H9 (cell line): ENCODE results near the gene AP2A2. TPM values are rescaled to one million over a fixed set of nuclear protein-coding genes. Genes with fewer than 3 reads are reported as not detected.

Experiments used
- DNase-seq: peaks from one replicate; pipeline ENCODE4 v3.0.0-alpha.2; 2017
- H2AFZ ChIP-seq: one replicate; pipeline ENCODE4 v1.6.1; 2013; ENCODE audit warnings: mild to moderate bottlenecking, low read length, control low read depth, moderate library complexity
- H2AK5ac ChIP-seq: 2 replicates; pipeline ENCODE4 v1.6.1; 2013; ENCODE audit warnings: low read length, control low read depth, mixed read lengths; ENCODE audit not compliant: insufficient read length
- H2BK120ac ChIP-seq: one replicate; pipeline ENCODE4 v1.6.1; 2013; ENCODE audit warnings: low read depth, mild to moderate bottlenecking, low read length, control low read depth, inconsistent platforms; ENCODE audit not compliant: poor library complexity, severe bottlenecking
- H2BK12ac ChIP-seq: 2 replicates; pipeline ENCODE4 v1.6.1; 2013; ENCODE audit warnings: low read length, control low read depth, mixed read lengths, low read depth; ENCODE audit not compliant: insufficient read length
- H2BK15ac ChIP-seq: 2 replicates; pipeline ENCODE4 v1.6.1; 2013; ENCODE audit warnings: low read depth, low read length, control low read depth
- H2BK20ac ChIP-seq: one replicate; pipeline ENCODE4 v1.6.1; 2013; ENCODE audit warnings: low read depth, mild to moderate bottlenecking, low read length, control low read depth, inconsistent platforms; ENCODE audit not compliant: poor library complexity, severe bottlenecking
- H2BK5ac ChIP-seq: 2 replicates; pipeline ENCODE4 v1.6.1; 2013; ENCODE audit warnings: low read length, control low read depth, mixed read lengths; ENCODE audit not compliant: insufficient read length
- H3K14ac ChIP-seq: 2 replicates; pipeline ENCODE4 v1.6.1; 2013; ENCODE audit warnings: low read length, control low read depth; ENCODE audit not compliant: insufficient read depth
- H3K18ac ChIP-seq: 2 replicates; pipeline ENCODE4 v1.6.1; 2013; ENCODE audit warnings: low read depth, mild to moderate bottlenecking, mixed read lengths, low read length, control low read depth; ENCODE audit not compliant: insufficient read length
- H3K23ac ChIP-seq: 2 replicates; pipeline ENCODE4 v1.6.1; 2013; ENCODE audit warnings: low read length, control low read depth, mixed read lengths, low read depth; ENCODE audit not compliant: insufficient read length
- H3K23me2 ChIP-seq: 2 replicates; pipeline ENCODE4 v1.6.1; 2013; ENCODE audit warnings: low read depth, mild to moderate bottlenecking, mixed read lengths, low read length, control low read depth; ENCODE audit not compliant: insufficient read length, poor library complexity, severe bottlenecking
- H3K27ac ChIP-seq: 2 replicates; pipeline ENCODE4 v1.5.1; 2013; ENCODE audit warnings: low read length, control low read depth, mixed read lengths, low read depth; ENCODE audit not compliant: insufficient read length
- H3K27me3 ChIP-seq: 2 replicates; pipeline ENCODE4 v1.6.1; 2013; ENCODE audit warnings: low read length, control low read depth, inconsistent platforms; ENCODE audit not compliant: insufficient read depth
- H3K4ac ChIP-seq: 2 replicates; pipeline ENCODE4 v1.6.1; 2013; ENCODE audit warnings: low read depth, mild to moderate bottlenecking, control low read depth, inconsistent platforms, low read length, moderate library complexity
- H3K4me1 ChIP-seq: 2 replicates; pipeline ENCODE4 v1.6.1; 2013; ENCODE audit warnings: low read length, control low read depth, inconsistent platforms; ENCODE audit not compliant: insufficient read depth
- H3K4me2 ChIP-seq: 2 replicates; pipeline ENCODE4 v1.6.1; 2013; ENCODE audit warnings: low read length, control low read depth, mixed read lengths; ENCODE audit not compliant: insufficient read length, insufficient read depth
- H3K56ac ChIP-seq: 2 replicates; pipeline ENCODE4 v1.6.1; 2013; ENCODE audit warnings: low read depth, mild to moderate bottlenecking, mixed read lengths, low read length, control low read depth; ENCODE audit not compliant: insufficient read length
- H3K79me1 ChIP-seq: 2 replicates; pipeline ENCODE4 v1.6.1; 2013; ENCODE audit warnings: low read depth, mild to moderate bottlenecking, moderate library complexity, low read length, control low read depth, inconsistent platforms; ENCODE audit not compliant: insufficient read depth, poor library complexity, severe bottlenecking
- H3K79me2 ChIP-seq: 2 replicates; pipeline ENCODE4 v1.6.1; 2013; ENCODE audit warnings: low read length, control low read depth, inconsistent platforms; ENCODE audit not compliant: insufficient read depth
- H3K9ac ChIP-seq: 2 replicates; pipeline ENCODE4 v1.6.1; 2013; ENCODE audit warnings: low read length, control low read depth, mixed read lengths; ENCODE audit not compliant: insufficient read length; ENCODE audit errors: extremely low read depth
- H3K9me3 ChIP-seq: one replicate; pipeline ENCODE4 v1.6.1; 2013; ENCODE audit warnings: low read depth, low read length, inconsistent platforms; ENCODE audit not compliant: control insufficient read depth
- H3T11ph ChIP-seq: one replicate; pipeline ENCODE4 v1.6.1; 2013; ENCODE audit warnings: mild to moderate bottlenecking, low read length, control low read depth, inconsistent platforms
- H4K20me1 ChIP-seq: one replicate; pipeline ENCODE4 v1.6.1; 2013; ENCODE audit not compliant: control insufficient read depth, insufficient read length, insufficient read depth
- H4K5ac ChIP-seq: 2 replicates; pipeline ENCODE4 v1.6.1; 2013; ENCODE audit warnings: low read depth, mild to moderate bottlenecking, mixed read lengths, low read length, control low read depth; ENCODE audit not compliant: insufficient read length
- H4K8ac ChIP-seq: replicated peaks from 2 replicates; pipeline ENCODE4 v1.6.1; 2013; ENCODE audit warnings: low read length, control low read depth, mixed read lengths, low read depth; ENCODE audit not compliant: insufficient read length
- H4K91ac ChIP-seq: 2 replicates; pipeline ENCODE4 v1.6.1; 2013; ENCODE audit warnings: low read depth, mild to moderate bottlenecking, moderate library complexity, mixed read lengths, low read length, control low read depth; ENCODE audit not compliant: insufficient read length
- H3K27ac Mint-ChIP-seq, 3 experiments: 2 replicates in 2 of 3; 3 replicates in 1 of 3; pipeline ENCODE4 v1.8.0; 2020 to 2021; ENCODE audit warnings: mixed read lengths in 3 of 3, mild to moderate bottlenecking in 1 of 3, moderate library complexity in 1 of 3
- H3K27me3 Mint-ChIP-seq: 2 replicates; pipeline ENCODE4 v1.8.0; 2021; ENCODE audit warnings: low read depth, mild to moderate bottlenecking, moderate library complexity, mixed read lengths
- H3K36me3 Mint-ChIP-seq, 3 experiments: 2 replicates in 2 of 3; 3 replicates in 1 of 3; pipeline ENCODE4 v1.8.0; 2020 to 2021; ENCODE audit warnings: low read depth in 3 of 3, mixed read lengths in 3 of 3; ENCODE audit not compliant: insufficient read depth in 1 of 3
- H3K4me1 Mint-ChIP-seq, 2 experiments: 2 replicates each; pipeline ENCODE4 v1.8.0; 2020; ENCODE audit warnings: mixed read lengths in 2 of 2
- H3K4me3 Mint-ChIP-seq, 2 experiments: 2 replicates in 1 of 2; 3 replicates in 1 of 2; pipeline ENCODE4 v1.8.0; 2020 to 2021; ENCODE audit warnings: mild to moderate bottlenecking in 2 of 2, mixed read lengths in 2 of 2, moderate library complexity in 1 of 2
- H3K9me3 Mint-ChIP-seq, 2 experiments: 2 replicates in 1 of 2; 3 replicates in 1 of 2; pipeline ENCODE4 v1.8.0; 2020; ENCODE audit warnings: mild to moderate bottlenecking in 2 of 2, mixed read lengths in 2 of 2, moderate library complexity in 1 of 2
- CTCF ChIP-seq: fragments of 200-600 bp; sonication (generic); conservative IDR thresholded peaks from 3 replicates; pipeline ENCODE4 v1.8.0; 2021; ENCODE audit warnings: antibody characterized with exemption, mild to moderate bottlenecking
- WGBS: extraction: QIAGEN DNeasy Blood & Tissue Kit; methylation state at CpG from one replicate; pipeline ENCODE4 v1.1.7; 2013; ENCODE audit warnings: missing lambda C conversion rate, low lambda C conversion rate, mixed read lengths; ENCODE audit not compliant: insufficient read length; ENCODE audit errors: extremely low coverage; 5-methylcytosine and 5-hydroxymethylcytosine counted together
- total RNA-seq: library from RNA; stranded (reverse); gene quantifications from 2 replicates; pipeline ENCODE4 v1.2.1, GENCODE V29; 2021

AP2A2 gene
- total RNA-seq, 1 experiment from 2014 or later = 53.7 TPM

GRCh38 chr11:958101-958500 is 32.4 kb downstream of the AP2A2 start:
- Histone ChIP-seq H3K18ac (no peak overlapping the region), H2AFZ (no peak overlapping the region), H3K9me3 (no peaks in the 10 kb centered on the region), H3K27ac (no peak overlapping the region), H3K4ac (no peak overlapping the region), H2AK5ac (no peak overlapping the region), H4K91ac (no peak overlapping the region), H2BK5ac (no peak overlapping the region), H3K4me2 (no peak overlapping the region), H3K56ac (no peak overlapping the region), H2BK12ac (no peak overlapping the region), H3K79me2 (peaks cover 8% of the 10 kb centered on the region; the same call in 1 of the 2 replicates), H3K23me2 (no peaks in the 10 kb centered on the region), H3K79me1 (peaks cover 3% of the 10 kb centered on the region), H3K14ac (no peak overlapping the region), H2BK15ac (no peak overlapping the region), H3K27me3 (no peaks in the 10 kb centered on the region), H3K4me1 (peaks cover 4% of the 10 kb centered on the region; the same call in 1 of the 2 replicates), H3K23ac (no peak overlapping the region), H3T11ph (no peak overlapping the region), H4K8ac (no peak overlapping the region), H2BK120ac (no peak overlapping the region), H2BK20ac (no peak overlapping the region), H3K9ac (no peak overlapping the region), H4K5ac (no peak overlapping the region), H4K20me1 (no peaks in the 10 kb centered on the region)
- WGBS = no CpG with 5 or more reads among the region's 7 CpGs
- Mint-ChIP-seq H3K4me3 (no peak overlapping the region), H3K36me3 (peaks cover 12 to 28% (median 25%) of the 10 kb centered on the region in 3 experiments; a peak in 6 of 7 replicates), H3K27ac (peak overlapping the region in 2 of 3 experiments; percentile 3 to 28; a peak in 2 of 7 replicates), H3K4me1 (peaks cover 37 to 39% of the 10 kb centered on the region in 2 experiments), H3K27me3 (no peaks in the 10 kb centered on the region), H3K9me3 (peaks cover 0 to 2% of the 10 kb centered on the region in 2 experiments; a peak in 1 of 5 replicates)
- no peak for TF ChIP-seq CTCF
- DNase-seq = no peak
